H1 (cell line): ENCODE measurements around the gene ASTN2. TPM values are rescaled to one million over a fixed set of nuclear protein-coding genes. Genes with fewer than 3 reads are reported as not detected.

ENCODE experiments used
- CTCF ChIA-PET: fragments of 300-600 bp; sonication (Branson Sonifier 250); formaldehyde crosslinking; loops from one replicate; lab custom pipeline; 2021; ENCODE audit not compliant: partially characterized antibody; lab: Charles Lee
- POLR2A ChIA-PET: fragments of 300-600 bp; sonication (Branson Sonifier 250); formaldehyde crosslinking; loops from one replicate; lab custom pipeline; 2021; ENCODE audit warnings: inconsistent platforms; ENCODE audit not compliant: partially characterized antibody; lab: Charles Lee
- DNase-seq, 2 experiments: peaks; one replicate each; pipeline versions ENCODE4 v3.0.0 to v3.0.0-alpha.2; 2010 to 2022; ENCODE audit warnings: low spot score in 2 of 2, low read depth in 1 of 2, mixed read lengths in 1 of 2
- FAIRE-seq: peaks from 2 replicates; lab custom pipeline; 2011; peaks lifted over from hg19 to GRCh38; lab: Jason Lieb, UNC
- H2AFZ ChIP-seq: 2 replicates; pipeline ENCODE4 v1.8.1; 2012; ENCODE audit warnings: low read length, inconsistent platforms
- H2AK5ac ChIP-seq: 2 replicates; pipeline ENCODE4 v1.6.1; 2013; ENCODE audit warnings: low read depth, low read length
- H2BK120ac ChIP-seq: replicated peaks from 2 replicates; pipeline ENCODE3; 2013; ENCODE audit warnings: low read depth, low read length, inconsistent platforms
- H2BK12ac ChIP-seq: 2 replicates; pipeline ENCODE4 v1.6.1; 2013; ENCODE audit warnings: low read depth, low read length
- H2BK15ac ChIP-seq: 2 replicates; pipeline ENCODE4 v1.6.1; 2013; ENCODE audit warnings: low read length
- H2BK20ac ChIP-seq: 2 replicates; pipeline ENCODE4 v1.6.1; 2013; ENCODE audit warnings: low read length
- H2BK5ac ChIP-seq: 2 replicates; pipeline ENCODE4 v1.6.1; 2013; ENCODE audit warnings: low read depth, low read length
- H3K14ac ChIP-seq: 2 replicates; pipeline ENCODE4 v1.6.1; 2013; ENCODE audit warnings: inconsistent platforms; ENCODE audit not compliant: insufficient read length
- H3K18ac ChIP-seq: 2 replicates; pipeline ENCODE4 v1.6.1; 2013; ENCODE audit warnings: low read length; ENCODE audit errors: extremely low read depth
- H3K23ac ChIP-seq: 2 replicates; pipeline ENCODE4 v1.6.1; 2013; ENCODE audit warnings: inconsistent platforms; ENCODE audit not compliant: insufficient read length
- H3K23me2 ChIP-seq: 2 replicates; pipeline ENCODE4 v1.6.1; 2013; ENCODE audit warnings: low read depth, low read length
- H3K27ac ChIP-seq: 2 replicates; pipeline ENCODE4 v1.6.1; 2011; ENCODE audit warnings: low read depth, low read length, inconsistent platforms
- H3K27me3 ChIP-seq, 4 experiments: replicated peaks in 1 of 4; 1 replicate in 1 of 4; 2 replicates in 3 of 4; pipeline versions ENCODE4 v1.6.1 to v1.8.1; 2011 to 2013; ENCODE audit warnings: low read length in 3 of 4, mild to moderate bottlenecking in 3 of 4, inconsistent platforms in 2 of 4, mixed read lengths in 2 of 4, moderate library complexity in 1 of 4; ENCODE audit not compliant: control insufficient read depth in 3 of 4, insufficient read depth in 3 of 4; ENCODE audit errors: extremely low read depth in 1 of 4
- H3K36me3 ChIP-seq, 4 experiments: 2 replicates each; pipeline versions ENCODE4 v1.6.1 to v1.8.1; 2011 to 2013; ENCODE audit warnings: mild to moderate bottlenecking in 4 of 4, low read length in 3 of 4, moderate library complexity in 2 of 4, control low read depth in 1 of 4, inconsistent platforms in 1 of 4; ENCODE audit not compliant: insufficient read depth in 4 of 4, control insufficient read depth in 2 of 4
- H3K4ac ChIP-seq: replicated peaks from 2 replicates; pipeline ENCODE3; 2013; ENCODE audit warnings: low read length, low read depth, mixed read lengths, inconsistent platforms; ENCODE audit not compliant: insufficient read length
- H3K4me1 ChIP-seq, 4 experiments: replicated peaks in 1 of 4; 1 replicate in 1 of 4; 2 replicates in 3 of 4; pipeline versions ENCODE4 v1.6.1 to v1.8.1; 2011 to 2013; ENCODE audit warnings: low read length in 3 of 4, inconsistent platforms in 2 of 4, mixed read lengths in 1 of 4; ENCODE audit not compliant: insufficient read depth in 4 of 4, control insufficient read depth in 3 of 4
- H3K4me2 ChIP-seq, 2 experiments: 2 replicates each; pipeline versions ENCODE4 v1.6.1 to v1.8.1; 2011 to 2013; ENCODE audit warnings: low read depth in 2 of 2, low read length in 2 of 2, control low read depth in 1 of 2, inconsistent platforms in 1 of 2, mild to moderate bottlenecking in 1 of 2; ENCODE audit not compliant: insufficient read depth in 1 of 2
- H3K4me3 ChIP-seq, 4 experiments: fragments of 200-600, 300-600 bp in 1 of 4; sonication (generic), shearing (Covaris generic), sonication (Bioruptor Twin) in 1 of 4; 2 replicates each; pipeline versions ENCODE4 v1.5.1 to v1.8.1; 2011 to 2016; ENCODE audit warnings: low read length in 4 of 4, low read depth in 3 of 4, control low read depth in 2 of 4, inconsistent platforms in 2 of 4, mild to moderate bottlenecking in 2 of 4, mixed read lengths in 1 of 4, moderate library complexity in 1 of 4; ENCODE audit not compliant: insufficient read depth in 2 of 4; ENCODE audit errors: extremely low read depth in 1 of 4
- H3K56ac ChIP-seq: replicated peaks from 2 replicates; pipeline ENCODE3; 2013; ENCODE audit warnings: low read depth, mild to moderate bottlenecking, mixed read lengths, low read length, inconsistent platforms; ENCODE audit not compliant: insufficient read length
- H3K79me1 ChIP-seq: 2 replicates; pipeline ENCODE4 v1.6.1; 2013; ENCODE audit warnings: low read depth, low read length, control low read depth
- H3K79me2 ChIP-seq, 2 experiments: 2 replicates each; pipeline versions ENCODE4 v1.6.1 to v1.8.1; 2012 to 2013; ENCODE audit warnings: low read length in 2 of 2, mild to moderate bottlenecking in 2 of 2, inconsistent platforms in 1 of 2; ENCODE audit not compliant: insufficient read depth in 2 of 2, control insufficient read depth in 1 of 2
- H3K9ac ChIP-seq, 4 experiments: replicated peaks in 1 of 4; 1 replicate in 1 of 4; 2 replicates in 3 of 4; pipeline versions ENCODE4 v1.6.1 to v1.8.1; 2011 to 2013; ENCODE audit warnings: low read depth in 3 of 4, low read length in 3 of 4, control low read depth in 2 of 4, mild to moderate bottlenecking in 2 of 4, moderate library complexity in 2 of 4, inconsistent platforms in 1 of 4; ENCODE audit errors: extremely low read depth in 1 of 4
- H3K9me3 ChIP-seq, 2 experiments: 2 replicates each; pipeline versions ENCODE4 v1.6.1 to v1.8.1; 2012 to 2013; ENCODE audit warnings: mild to moderate bottlenecking in 2 of 2, moderate library complexity in 2 of 2, control low read depth in 1 of 2, inconsistent platforms in 1 of 2, low read depth in 1 of 2, low read length in 1 of 2, mixed read lengths in 1 of 2; ENCODE audit not compliant: insufficient read depth in 2 of 2
- H4K20me1 ChIP-seq, 2 experiments: replicated peaks in 1 of 2; 2 replicates each; pipeline versions ENCODE3 to v1.8.1; 2011 to 2013; ENCODE audit warnings: inconsistent platforms in 2 of 2, low read length in 2 of 2, mild to moderate bottlenecking in 1 of 2; ENCODE audit not compliant: insufficient read depth in 2 of 2, control insufficient read depth in 1 of 2
- H4K5ac ChIP-seq: 2 replicates; pipeline ENCODE4 v1.6.1; 2013; ENCODE audit warnings: low read length, low read depth, mixed read lengths, inconsistent platforms; ENCODE audit not compliant: insufficient read length
- H4K8ac ChIP-seq: 2 replicates; pipeline ENCODE4 v1.8.0; 2013; ENCODE audit warnings: mild to moderate bottlenecking, moderate library complexity, low read length, inconsistent platforms; ENCODE audit not compliant: insufficient read depth; ENCODE audit errors: extremely low read depth
- H4K91ac ChIP-seq: replicated peaks from 2 replicates; pipeline ENCODE3; 2013; ENCODE audit warnings: low read length, mixed read lengths, inconsistent platforms; ENCODE audit not compliant: insufficient read length
- BACH1 ChIP-seq: IDR thresholded peaks from 2 replicates; pipeline ENCODE4 v1.6.1; 2012; ENCODE audit warnings: low read length, improper control_type of control experiment
- BRCA1 ChIP-seq: IDR thresholded peaks from 2 replicates; pipeline ENCODE4 v1.6.1; 2012; ENCODE audit warnings: low read depth, low read length, improper control_type of control experiment
- CBX5 ChIP-seq: fragments of 300-800, 300-1000 bp; sonication (generic); IDR thresholded peaks from 2 replicates; pipeline ENCODE4 v1.7.1; 2016; ENCODE audit warnings: antibody characterized with exemption, low read length, low read depth
- CHD1 ChIP-seq: IDR thresholded peaks from 2 replicates; pipeline ENCODE4 v1.6.1; 2012; ENCODE audit warnings: low read depth, low read length, improper control_type of control experiment
- CREB1 ChIP-seq: IDR thresholded peaks from 2 replicates; pipeline ENCODE4 v1.6.1; 2012; ENCODE audit warnings: inconsistent platforms
- FOSL1 ChIP-seq: IDR thresholded peaks from 2 replicates; pipeline ENCODE4 v1.6.1; 2011; ENCODE audit warnings: mild to moderate bottlenecking, low read depth, low read length, moderate library complexity; ENCODE audit not compliant: insufficient read depth
- JUND ChIP-seq: IDR thresholded peaks from 2 replicates; pipeline ENCODE4 v1.6.1; 2011; ENCODE audit warnings: mild to moderate bottlenecking, improper control_type of control experiment, low read length
- KDM5A ChIP-seq: fragments of 200-600 bp; IDR thresholded peaks from 2 replicates; pipeline ENCODE4 v1.7.1; 2012; ENCODE audit warnings: mild to moderate bottlenecking, low read length, inconsistent platforms, mixed read lengths
- MAFK ChIP-seq: IDR thresholded peaks from 2 replicates; pipeline ENCODE4 v1.6.1; 2012; ENCODE audit warnings: low read depth, mild to moderate bottlenecking, improper control_type of control experiment, low read length
- NANOG ChIP-seq: IDR thresholded peaks from 2 replicates; pipeline ENCODE4 v1.6.1; 2011; ENCODE audit warnings: low read length, low read depth, mild to moderate bottlenecking, inconsistent platforms; ENCODE audit not compliant: insufficient read depth, poor library complexity, severe bottlenecking
- RAD21 ChIP-seq, 2 experiments: IDR thresholded peaks in 1 of 2; conservative IDR thresholded peaks in 1 of 2; 2 replicates each; pipeline ENCODE4 v1.6.1; 2011; ENCODE audit warnings: low read depth in 2 of 2, low read length in 2 of 2, improper control_type of control experiment in 1 of 2, inconsistent platforms in 1 of 2, mild to moderate bottlenecking in 1 of 2, moderate library complexity in 1 of 2
- SP2 ChIP-seq: IDR thresholded peaks from 2 replicates; pipeline ENCODE4 v1.6.1; 2012; ENCODE audit warnings: mild to moderate bottlenecking, low read length, inconsistent platforms
- SP4 ChIP-seq: IDR thresholded peaks from 2 replicates; pipeline ENCODE4 v1.6.1; 2012; ENCODE audit warnings: low read length, inconsistent platforms
- TBP ChIP-seq: IDR thresholded peaks from 2 replicates; pipeline ENCODE4 v1.6.1; 2011; ENCODE audit warnings: low read depth, low read length, improper control_type of control experiment
- TEAD4 ChIP-seq: IDR thresholded peaks from 2 replicates; pipeline ENCODE4 v1.6.1; 2012; ENCODE audit warnings: low read depth, low read length, inconsistent platforms, mixed read lengths
- YY1 ChIP-seq: IDR thresholded peaks from 2 replicates; pipeline ENCODE4 v1.6.1; 2011; ENCODE audit warnings: low read depth, mild to moderate bottlenecking, low read length
- ZNF274 ChIP-seq: IDR thresholded peaks from 2 replicates; pipeline ENCODE4 v1.7.0; 2012; ENCODE audit warnings: low read length, borderline replicate concordance; ENCODE audit errors: extremely low read depth
- WGBS, 2 experiments: shearing (Covaris generic) in 1 of 2; methylation state at CpG; one replicate each; pipeline versions ENCODE4 v1.1.6 to v1.1.7; 2013 to 2015; ENCODE audit warnings: low lambda C conversion rate in 2 of 2, mixed read lengths in 2 of 2, inconsistent platforms in 1 of 2, low coverage in 1 of 2, missing lambda C conversion rate in 1 of 2; ENCODE audit not compliant: insufficient replicate concordance in 2 of 2, insufficient coverage in 1 of 2, insufficient read length in 1 of 2; ENCODE audit errors: extremely low coverage in 1 of 2, missing lambda C conversion rate in 1 of 2; 5-methylcytosine and 5-hydroxymethylcytosine counted together
- polyA plus RNA-seq, 7 experiments: library from polyadenylated mRNA; depleted of rRNA in 3 of 7; stranded (reverse) in 5 of 7; unstranded in 2 of 7; fragments of >200 nt in 5 of 7; fragments of 200-250 nt in 2 of 7; gene quantifications; 1 replicate in 5 of 7; 2 replicates in 1 of 7; 4 replicates in 1 of 7; pipeline versions ENCODE4 v1.2.1 to v1.2.3, GENCODE V29; 2011 to 2013; ENCODE audit warnings: missing spikeins in 2 of 7, mixed read lengths in 2 of 7
- total RNA-seq: library from RNA; stranded (reverse); fragmentation: NEBNext Ultra II Directional; extraction: Animal tissue kit (Norgen Biotek cat#: 25700); gene quantifications from 2 replicates; pipeline ENCODE4 v1.2.1, GENCODE V29; 2021

The ASTN2 gene
- total and polyA plus RNA-seq, 2 of the 8 experiments (the other 6 are each of a cell fraction or from before 2014, with no cell fraction given) = 8.2 to 13.7 TPM

- no peaks in the 10 kb centered on the region for H3K79me2 ChIP-seq
- FAIRE-seq = no peak
- H3K4me1 ChIP-seq = peaks cover 0 to 10% (median 4%) of the 10 kb centered on the region in 4 experiments; a peak in 4 of 7 replicates
- H3K56ac ChIP-seq = no peak overlapping the region
- H3K23ac ChIP-seq = no peak overlapping the region
- CTCF ChIA-PET = interaction anchor here (0.6 to 2.6 kb wide), 17 partner anchors 14 to 387 kb away, joined by 3 to 12 read pairs (median 4); no protein-coding TSS in a partner anchor
- H2BK5ac ChIP-seq = no peak overlapping the region
- H2AFZ ChIP-seq = no peak overlapping the region
- H4K8ac ChIP-seq = no peak overlapping the region
- no peaks in the 10 kb centered on the region for H3K9me3 ChIP-seq
- H3K14ac ChIP-seq = no peak overlapping the region
- H2BK120ac ChIP-seq = no peak overlapping the region
- H2BK12ac ChIP-seq = peak overlapping the region; percentile 11; the same call in 1 of the 2 replicates
- H2AK5ac ChIP-seq = 0 out of 2 replicates have a peak overlapping the region, but pooled peaks have one; percentile 3
- no peak overlapping the region for H3K9ac ChIP-seq
- POLR2A ChIA-PET = no interaction called here
- H3K79me1 ChIP-seq = no peaks in the 10 kb centered on the region
- no peak overlapping the region for H3K4ac ChIP-seq
- no peak overlapping the region for H4K5ac ChIP-seq
- no peak overlapping the region for H4K91ac ChIP-seq
- H2BK20ac ChIP-seq = no peak overlapping the region
- H3K27ac ChIP-seq = no peak overlapping the region
- H3K4me3 ChIP-seq = no peak overlapping the region
- H3K27me3 ChIP-seq = no peaks in the 10 kb centered on the region
- H3K18ac ChIP-seq = no peak overlapping the region
- H3K36me3 ChIP-seq = no peaks in the 10 kb centered on the region
- H4K20me1 ChIP-seq = no peaks in the 10 kb centered on the region
- no peak overlapping the region for H3K4me2 ChIP-seq
- H2BK15ac ChIP-seq = no peak overlapping the region
- DNase-seq = no peak
- H3K23me2 ChIP-seq = no peaks in the 10 kb centered on the region
- 90% methylated on average over 3 of the region's 3 CpGs; no CpG with 5 or more reads in 1 of the 2 experiments for WGBS, 2 experiments
- TF ChIP-seq TBP (no peak), NANOG (no peak), CREB1 (no peak), SP2 (no peak), CBX5 (no peak), JUND (no peak), TEAD4 (no peak), ZNF274 (no peak), BRCA1 (no peak), KDM5A (no peak), RAD21 (IDR thresholded peaks at IDR 0.05 in 1 of 2, conservative IDR thresholded peaks at IDR 0.05 in 1 of 2; ENCODE audit: low read depth in 2 of 2, low read length in 2 of 2) (no peak), FOSL1 (no peak), CHD1 (no peak), MAFK (no peak), YY1 (no peak), BACH1 (no peak), SP4 (no peak)
These were observed 340.6 kb downstream of the ASTN2 start for GRCh38 chr9:117074342-117074662.
